DND-41 (cell line): ENCODE data around the gene SYNE3.

ENCODE experiments used
- EZH2 ChIP-seq: IDR thresholded peaks from 3 replicates; pipeline ENCODE4 v1.6.1; 2012; ENCODE audit warnings: borderline replicate concordance, low read depth, mild to moderate bottlenecking, moderate library complexity, low read length, inconsistent platforms; ENCODE audit not compliant: severe bottlenecking
- TF ChIP-seq, protein P1 (sequence below): IDR thresholded peaks from 2 replicates; pipeline ENCODE4 v1.5.1; 2012; ENCODE audit warnings: borderline replicate concordance, low read length, moderate library complexity, mild to moderate bottlenecking; ENCODE audit not compliant: poor library complexity, severe bottlenecking; ENCODE audit errors: extremely low read depth

DNA sequence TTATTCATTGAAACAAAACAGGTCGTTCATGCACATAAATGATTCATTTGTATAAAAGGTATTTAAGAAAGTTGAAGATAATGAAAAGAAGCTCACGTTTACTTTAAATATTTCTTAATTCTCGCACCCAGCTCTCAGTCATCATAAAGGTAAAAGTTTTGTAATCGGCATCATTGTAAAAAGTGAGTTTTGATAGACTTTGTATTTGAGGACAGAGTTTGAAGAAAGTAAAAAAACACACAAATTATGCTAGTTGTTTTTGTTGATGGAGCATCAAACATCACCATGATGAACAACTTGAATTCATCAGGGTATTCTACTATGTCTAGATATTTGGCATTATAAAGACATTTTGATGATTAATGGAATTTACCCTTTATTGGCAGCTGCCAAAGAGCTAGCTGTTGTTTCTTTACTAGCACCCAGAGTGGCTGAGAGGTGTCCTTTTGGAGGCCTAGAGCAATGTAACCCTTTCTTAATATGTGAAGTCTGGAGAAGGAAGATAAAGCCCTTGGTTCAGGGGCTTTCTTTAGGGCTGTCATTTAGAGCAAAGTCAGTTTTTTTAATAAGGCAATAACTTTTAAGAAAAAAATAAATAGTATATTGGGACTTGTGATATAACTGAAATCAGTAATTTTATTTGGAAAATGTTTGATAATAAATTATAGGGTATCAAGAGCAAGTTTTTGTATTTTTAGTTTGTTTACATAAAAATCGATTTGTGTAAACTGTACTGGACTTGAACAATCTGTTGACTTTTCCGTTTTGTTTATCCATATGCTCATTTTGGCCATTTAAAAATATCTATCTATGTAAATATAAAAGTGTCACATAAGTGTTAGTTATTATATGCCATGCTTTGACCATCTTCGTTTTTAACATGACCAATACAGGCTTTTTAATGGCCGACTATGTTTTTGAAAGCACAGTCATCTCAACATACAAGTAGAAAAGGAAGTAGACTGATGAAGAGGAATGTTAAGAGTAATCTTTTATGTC is 25.8 kb upstream of the SYNE3 start:
- TF ChIP-seq, protein P1, sequence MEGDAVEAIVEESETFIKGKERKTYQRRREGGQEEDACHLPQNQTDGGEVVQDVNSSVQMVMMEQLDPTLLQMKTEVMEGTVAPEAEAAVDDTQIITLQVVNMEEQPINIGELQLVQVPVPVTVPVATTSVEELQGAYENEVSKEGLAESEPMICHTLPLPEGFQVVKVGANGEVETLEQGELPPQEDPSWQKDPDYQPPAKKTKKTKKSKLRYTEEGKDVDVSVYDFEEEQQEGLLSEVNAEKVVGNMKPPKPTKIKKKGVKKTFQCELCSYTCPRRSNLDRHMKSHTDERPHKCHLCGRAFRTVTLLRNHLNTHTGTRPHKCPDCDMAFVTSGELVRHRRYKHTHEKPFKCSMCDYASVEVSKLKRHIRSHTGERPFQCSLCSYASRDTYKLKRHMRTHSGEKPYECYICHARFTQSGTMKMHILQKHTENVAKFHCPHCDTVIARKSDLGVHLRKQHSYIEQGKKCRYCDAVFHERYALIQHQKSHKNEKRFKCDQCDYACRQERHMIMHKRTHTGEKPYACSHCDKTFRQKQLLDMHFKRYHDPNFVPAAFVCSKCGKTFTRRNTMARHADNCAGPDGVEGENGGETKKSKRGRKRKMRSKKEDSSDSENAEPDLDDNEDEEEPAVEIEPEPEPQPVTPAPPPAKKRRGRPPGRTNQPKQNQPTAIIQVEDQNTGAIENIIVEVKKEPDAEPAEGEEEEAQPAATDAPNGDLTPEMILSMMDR: no peak
- no peak for TF ChIP-seq EZH2
